ENCODE measurements around the gene WNT16.

Gene WNT16

DNA sequence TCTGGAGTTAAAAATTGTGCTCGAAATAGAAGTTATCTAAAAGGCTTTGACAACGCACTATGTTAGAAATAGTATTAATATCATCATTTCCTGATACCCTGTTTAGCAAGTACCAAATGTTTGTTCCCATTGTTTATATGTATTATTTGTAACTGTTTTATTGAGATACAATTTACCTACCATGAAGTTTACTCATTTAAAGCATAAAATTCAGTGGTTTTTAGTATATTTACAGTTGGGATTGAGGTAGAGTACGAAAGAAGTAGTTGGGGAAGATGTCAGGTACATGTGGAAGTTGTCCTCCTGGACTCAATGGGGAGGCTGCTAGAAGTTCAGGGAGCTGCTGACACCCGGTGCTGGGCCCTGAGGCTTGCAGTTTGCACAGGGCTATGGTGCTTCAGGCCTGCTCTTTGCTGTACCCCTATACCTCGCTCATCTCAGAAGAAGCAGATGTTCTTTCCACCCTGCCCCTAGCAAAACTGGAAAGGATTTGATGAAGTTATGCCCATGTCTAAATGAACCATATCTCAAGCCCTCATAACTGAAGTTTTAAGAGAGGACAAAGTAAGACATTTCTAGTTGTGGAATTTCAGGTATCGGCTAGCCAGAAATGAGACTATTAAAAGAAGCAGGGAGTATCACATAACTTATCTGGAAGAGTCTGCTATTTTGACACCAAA is 25.2 kb upstream of the WNT16 start:
- no peaks in the 10 kb centered on the region for H4K20me1 ChIP-seq (ENCODE audit: insufficient read depth, low read length)
- H3K4me3 ChIP-seq (ENCODE audit: low read depth in 1 of 2, low read length in 2 of 2), result no peak overlapping the region
- no peak overlapping the region for H3K9ac ChIP-seq (ENCODE audit: low read depth, low read length)
- DNase-seq (no peak), ATAC-seq (ENCODE audit: insufficient read depth, low read depth) (no peak)
- TF ChIP-seq, protein P1, sequence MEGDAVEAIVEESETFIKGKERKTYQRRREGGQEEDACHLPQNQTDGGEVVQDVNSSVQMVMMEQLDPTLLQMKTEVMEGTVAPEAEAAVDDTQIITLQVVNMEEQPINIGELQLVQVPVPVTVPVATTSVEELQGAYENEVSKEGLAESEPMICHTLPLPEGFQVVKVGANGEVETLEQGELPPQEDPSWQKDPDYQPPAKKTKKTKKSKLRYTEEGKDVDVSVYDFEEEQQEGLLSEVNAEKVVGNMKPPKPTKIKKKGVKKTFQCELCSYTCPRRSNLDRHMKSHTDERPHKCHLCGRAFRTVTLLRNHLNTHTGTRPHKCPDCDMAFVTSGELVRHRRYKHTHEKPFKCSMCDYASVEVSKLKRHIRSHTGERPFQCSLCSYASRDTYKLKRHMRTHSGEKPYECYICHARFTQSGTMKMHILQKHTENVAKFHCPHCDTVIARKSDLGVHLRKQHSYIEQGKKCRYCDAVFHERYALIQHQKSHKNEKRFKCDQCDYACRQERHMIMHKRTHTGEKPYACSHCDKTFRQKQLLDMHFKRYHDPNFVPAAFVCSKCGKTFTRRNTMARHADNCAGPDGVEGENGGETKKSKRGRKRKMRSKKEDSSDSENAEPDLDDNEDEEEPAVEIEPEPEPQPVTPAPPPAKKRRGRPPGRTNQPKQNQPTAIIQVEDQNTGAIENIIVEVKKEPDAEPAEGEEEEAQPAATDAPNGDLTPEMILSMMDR (IDR thresholded peaks at IDR 0.05; ENCODE audit: borderline replicate concordance, extremely low read depth, low read length, poor library complexity, severe bottlenecking), result no peak
- no peak for TF ChIP-seq EZH2 (IDR thresholded peaks at IDR 0.05; ENCODE audit: borderline replicate concordance, low read depth, low read length, severe bottlenecking)
- no peaks in the 10 kb centered on the region for H3K36me3 ChIP-seq (ENCODE audit: insufficient read depth, low read length)
- H3K79me2 ChIP-seq (ENCODE audit: insufficient read depth, low read length), result no peaks in the 10 kb centered on the region
- no peaks in the 10 kb centered on the region for H3K9me3 ChIP-seq (ENCODE audit: insufficient read depth, low read length, severe bottlenecking)
- H3K27ac ChIP-seq (ENCODE audit: low read length), result no peak overlapping the region
- H3K27me3 ChIP-seq (ENCODE audit: insufficient read depth, low read length, poor library complexity), result no peaks in the 10 kb centered on the region
- no peak overlapping the region for H2AFZ ChIP-seq (ENCODE audit: low read depth, low read length)
- no peak overlapping the region for H3K4me2 ChIP-seq (ENCODE audit: insufficient read depth, low read length)
- H3K4me1 ChIP-seq (ENCODE audit: insufficient read depth, low read length), result no peaks in the 10 kb centered on the region

- no peaks in the 10 kb centered on the region for H4K20me1 ChIP-seq (ENCODE audit: insufficient read depth, low read length)
- H2AFZ ChIP-seq (ENCODE audit: low read depth, low read length), result no peak overlapping the region
- no peaks in the 10 kb centered on the region for H3K27me3 ChIP-seq (ENCODE audit: insufficient read depth, low read length, poor library complexity)
- no peak overlapping the region for H3K27ac ChIP-seq (ENCODE audit: low read length)
- H3K9ac ChIP-seq (ENCODE audit: low read depth, low read length), result no peak overlapping the region
- no peaks in the 10 kb centered on the region for H3K79me2 ChIP-seq (ENCODE audit: insufficient read depth, low read length)
- H3K9me3 ChIP-seq (ENCODE audit: insufficient read depth, low read length, severe bottlenecking), result no peaks in the 10 kb centered on the region
- TF ChIP-seq EZH2 (IDR thresholded peaks at IDR 0.05; ENCODE audit: borderline replicate concordance, low read depth, low read length, severe bottlenecking), result no peak
- TF ChIP-seq, protein P1 (IDR thresholded peaks at IDR 0.05; ENCODE audit: borderline replicate concordance, extremely low read depth, low read length, poor library complexity, severe bottlenecking), result no peak
- no peak for ATAC-seq (ENCODE audit: insufficient read depth, low read depth)
- no peaks in the 10 kb centered on the region for H3K4me1 ChIP-seq (ENCODE audit: insufficient read depth, low read length)
- no peak for DNase-seq
- H3K4me3 ChIP-seq (ENCODE audit: low read depth in 1 of 2, low read length in 2 of 2), result no peak overlapping the region
- H3K4me2 ChIP-seq (ENCODE audit: insufficient read depth, low read length), result no peak overlapping the region
- no peaks in the 10 kb centered on the region for H3K36me3 ChIP-seq (ENCODE audit: insufficient read depth, low read length)
These were observed 24.6 kb upstream of the WNT16 start for GRCh38 chr7:121304102-121304658.

DNA sequence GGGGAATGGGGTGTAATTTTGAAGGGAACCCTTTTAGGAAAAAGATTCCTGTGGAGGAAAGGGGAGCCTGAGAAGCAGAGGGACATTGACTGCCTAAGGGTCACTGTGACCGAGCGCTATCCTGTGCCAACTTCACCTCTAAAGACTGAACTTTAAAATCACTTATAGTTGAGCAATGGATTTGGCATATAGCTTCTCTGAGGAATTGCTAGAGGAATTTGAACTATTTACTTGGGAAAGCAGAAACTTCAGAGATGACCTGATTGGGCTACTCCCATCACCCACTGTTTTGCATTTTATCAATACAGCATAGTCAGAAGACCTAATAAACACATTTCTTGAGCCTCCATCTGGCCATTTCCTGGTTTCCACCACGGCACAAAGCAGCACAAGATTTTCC is 23.7 kb upstream of the WNT16 start:
- no peak overlapping the region for H3K9ac ChIP-seq (ENCODE audit: low read depth, low read length)
- no peaks in the 10 kb centered on the region for H3K4me1 ChIP-seq (ENCODE audit: insufficient read depth, low read length)
- H3K4me3 ChIP-seq (ENCODE audit: low read depth in 1 of 2, low read length in 2 of 2), result no peak overlapping the region
- no peak overlapping the region for H2AFZ ChIP-seq (ENCODE audit: low read depth, low read length)
- no peaks in the 10 kb centered on the region for H3K36me3 ChIP-seq (ENCODE audit: insufficient read depth, low read length)
- H3K27ac ChIP-seq (ENCODE audit: low read length), result no peak overlapping the region
- H3K4me2 ChIP-seq (ENCODE audit: insufficient read depth, low read length), result no peak overlapping the region
- no peaks in the 10 kb centered on the region for H3K79me2 ChIP-seq (ENCODE audit: insufficient read depth, low read length)
- no peaks in the 10 kb centered on the region for H3K27me3 ChIP-seq (ENCODE audit: insufficient read depth, low read length, poor library complexity)
- DNase-seq (no peak), ATAC-seq (ENCODE audit: insufficient read depth, low read depth) (no peak)
- no peaks in the 10 kb centered on the region for H4K20me1 ChIP-seq (ENCODE audit: insufficient read depth, low read length)
- peaks cover 2% of the 10 kb centered on the region for H3K9me3 ChIP-seq (ENCODE audit: insufficient read depth, low read length, severe bottlenecking)
- TF ChIP-seq EZH2 (IDR thresholded peaks at IDR 0.05; ENCODE audit: borderline replicate concordance, low read depth, low read length, severe bottlenecking), result no peak
- TF ChIP-seq, protein P1 (IDR thresholded peaks at IDR 0.05; ENCODE audit: borderline replicate concordance, extremely low read depth, low read length, poor library complexity, severe bottlenecking), result no peak

All from DND-41 (cell line).